Vagina (tissue), 2 donors: Measurements from ENCODE around the gene MAEL. TPM values are rescaled to one million over a fixed set of nuclear protein-coding genes. Genes with fewer than 3 reads are reported as not detected.

Source experiments
- DNase-seq, 2 donors: peaks; one replicate each; pipeline ENCODE4 v3.0.0-alpha.2; 2017; ENCODE audit errors: extremely low spot score in 2 of 2
- H3K27ac ChIP-seq: fragments of 200-600 bp; sonication (generic); one replicate; pipeline ENCODE4 v1.5.1; 2019
- H3K27me3 ChIP-seq: fragments of 200-600 bp; sonication (generic); one replicate; pipeline ENCODE4 v1.5.1; 2019
- H3K36me3 ChIP-seq, 2 donors: fragments of 200-600 bp; sonication (generic); one replicate each; pipeline ENCODE4 v1.5.1; 2017 to 2019
- H3K4me1 ChIP-seq: fragments of 200-600 bp; sonication (generic); one replicate; pipeline ENCODE4 v1.5.1; 2019
- H3K4me3 ChIP-seq, 2 donors: fragments of 200-600 bp; sonication (generic); 1 replicate in 1 of 2; 2 replicates in 1 of 2; pipeline ENCODE4 v1.5.1; 2016 to 2019
- H3K9me3 ChIP-seq: fragments of 200-600 bp; sonication (generic); one replicate; pipeline ENCODE4 v1.5.1; 2019
- CTCF ChIP-seq, 3 experiments: fragments of 450-650 bp in 2 of 3; fragments of 200-600 bp in 1 of 3; sonication (generic) in 1 of 3; IDR thresholded peaks; one replicate each; pipeline ENCODE4 v1.5.1; 2017 to 2019; ENCODE audit warnings: antibody characterized with exemption in 3 of 3, mild to moderate bottlenecking in 2 of 3, moderate library complexity in 2 of 3
- POLR2A ChIP-seq, 2 donors: fragments of 450-650 bp; IDR thresholded peaks; one replicate each; pipeline ENCODE4 v1.6.1; 2017; ENCODE audit warnings: antibody characterized with exemption in 2 of 2, mild to moderate bottlenecking in 2 of 2, moderate library complexity in 2 of 2
- POLR2AphosphoS5 ChIP-seq, 2 donors: sonication (generic); formaldehyde crosslinking; IDR thresholded peaks; one replicate each; pipeline ENCODE4 v1.9.0; 2017; ENCODE audit warnings: antibody characterized with exemption in 2 of 2, mild to moderate bottlenecking in 2 of 2, low read depth in 1 of 2; ENCODE audit not compliant: insufficient read depth in 1 of 2
- intact Hi-C: fragments of 100-400 bp; cut with DNase I; formaldehyde crosslinking; loops from one replicate; pipeline ENCODE4 v1.15.1; 2023
- total RNA-seq: library from RNA; depleted of rRNA; stranded (reverse); fragments of >200 nt; gene quantifications from one replicate; pipeline ENCODE4 v1.2.3, GENCODE V29; 2016

Gene MAEL
- total RNA-seq, 1 donor from 2014 or later = not detected

GRCh38 chr1:167011560-167012191, 22.6 kb downstream of the MAEL start:
- no peak for DNase-seq
- intact Hi-C loops = no loop called here
- TF ChIP-seq POLR2AphosphoS5 (IDR thresholded peaks at IDR 0.05; ENCODE audit: insufficient read depth in 1 of 2, low read depth in 1 of 2) = no peak
- no peak for TF ChIP-seq CTCF (IDR thresholded peaks at IDR 0.05)
- TF ChIP-seq POLR2A (IDR thresholded peaks at IDR 0.05) = no peak
- Histone ChIP-seq H3K36me3 (no peaks in the 10 kb centered on the region), H3K4me1 (no peaks in the 10 kb centered on the region), H3K9me3 (no peaks in the 10 kb centered on the region), H3K4me3 (no peak overlapping the region), H3K27ac (no peak overlapping the region), H3K27me3 (no peaks in the 10 kb centered on the region)

GRCh38 chr1:167012570-167012969, 23.5 kb downstream of the MAEL start:
- intact Hi-C loops = no loop called here
- H3K4me3 ChIP-seq = no peak overlapping the region
- H3K27ac ChIP-seq = no peak overlapping the region
- no peak for DNase-seq
- no peaks in the 10 kb centered on the region for H3K4me1 ChIP-seq
- TF ChIP-seq POLR2A (IDR thresholded peaks at IDR 0.05) (no peak), CTCF (IDR thresholded peaks at IDR 0.05) (no peak), POLR2AphosphoS5 (IDR thresholded peaks at IDR 0.05; ENCODE audit: insufficient read depth in 1 of 2, low read depth in 1 of 2) (no peak)
- no peaks in the 10 kb centered on the region for H3K36me3 ChIP-seq
- H3K27me3 ChIP-seq = no peaks in the 10 kb centered on the region
- no peaks in the 10 kb centered on the region for H3K9me3 ChIP-seq

GRCh38 chr1:167013108-167013929, 24.2 kb downstream of the MAEL start:
- intact Hi-C loops = no loop called here
- Histone ChIP-seq H3K9me3 (no peaks in the 10 kb centered on the region), H3K4me3 (no peak overlapping the region), H3K36me3 (no peaks in the 10 kb centered on the region), H3K27me3 (no peaks in the 10 kb centered on the region), H3K27ac (no peak overlapping the region), H3K4me1 (no peaks in the 10 kb centered on the region)
- DNase-seq = no peak
- no peak for TF ChIP-seq CTCF (IDR thresholded peaks at IDR 0.05)
- no peak for TF ChIP-seq POLR2A (IDR thresholded peaks at IDR 0.05)
- no peak for TF ChIP-seq POLR2AphosphoS5 (IDR thresholded peaks at IDR 0.05; ENCODE audit: insufficient read depth in 1 of 2, low read depth in 1 of 2)

GRCh38 chr1:167016100-167016750, 27.1 kb downstream of the MAEL start:
- TF ChIP-seq POLR2AphosphoS5 (IDR thresholded peaks at IDR 0.05; ENCODE audit: insufficient read depth in 1 of 2, low read depth in 1 of 2) (no peak), POLR2A (IDR thresholded peaks at IDR 0.05) (no peak), CTCF (IDR thresholded peaks at IDR 0.05) (no peak)
- H3K9me3 ChIP-seq = no peaks in the 10 kb centered on the region
- no peaks in the 10 kb centered on the region for H3K27me3 ChIP-seq
- H3K27ac ChIP-seq = no peak overlapping the region
- intact Hi-C loops = no loop called here
- H3K4me3 ChIP-seq = no peak overlapping the region
- no peaks in the 10 kb centered on the region for H3K4me1 ChIP-seq
- DNase-seq = no peak
- no peaks in the 10 kb centered on the region for H3K36me3 ChIP-seq
